NCI-H82 (cell line): ENCODE results near the gene NLRP1.
A peak's percentile ranks its signal among the peaks of the same experiment; 100 is the strongest.

Source experiments
- DNase-seq: peaks from one replicate; lab custom pipeline; 2025; lab: John Stamatoyannopoulos, UW

The NLRP1 gene

GRCh38 chr17:5584383-5585286 is at the start of gene NLRP1:
TSS of gene NLRP1 (minus strand) at chr17:5584509. CDS start at chr17:5583957, 552 bp downstream.
- peak; percentile 41 for DNase-seq

- peak; percentile 91 for DNase-seq
Measured at GRCh38 chr17:5631958-5632590, 47.8 kb upstream of the NLRP1 start.

- DNase-seq, result no peak
Measured at GRCh38 chr17:5630434-5630833, 46.1 kb upstream of the NLRP1 start.

- DNase-seq, result no peak
Measured at GRCh38 chr17:5629128-5629527, 44.8 kb upstream of the NLRP1 start.

- DNase-seq, result no peak
Measured at GRCh38 chr17:5628262-5628661, 44.0 kb upstream of the NLRP1 start.

- DNase-seq, result no peak
Measured at GRCh38 chr17:5624211-5624610, 39.9 kb upstream of the NLRP1 start.

GRCh38 chr17:5621729-5622128 is 37.4 kb upstream of the NLRP1 start:
- no peak for DNase-seq

GRCh38 chr17:5621026-5621425 is 36.7 kb upstream of the NLRP1 start:
- DNase-seq, result no peak

- no peak for DNase-seq
Measured at GRCh38 chr17:5619088-5619740, 34.9 kb upstream of the NLRP1 start.

GRCh38 chr17:5618476-5618875 is 34.2 kb upstream of the NLRP1 start:
- DNase-seq, result no peak

GRCh38 chr17:5615476-5615875 is 31.2 kb upstream of the NLRP1 start:
- no peak for DNase-seq

- no peak for DNase-seq
Measured at GRCh38 chr17:5610956-5611355, 26.6 kb upstream of the NLRP1 start.

GRCh38 chr17:5608399-5609112 is 24.2 kb upstream of the NLRP1 start:
- DNase-seq, result no peak

GRCh38 chr17:5607946-5608345 is 23.6 kb upstream of the NLRP1 start:
- DNase-seq, result no peak

- no peak for DNase-seq
Measured at GRCh38 chr17:5605452-5605851, 21.1 kb upstream of the NLRP1 start.

GRCh38 chr17:5600041-5600440 is 15.7 kb upstream of the NLRP1 start:
- DNase-seq, result no peak

- peak; percentile 73 for DNase-seq
Measured at GRCh38 chr17:5598457-5598856, 14.1 kb upstream of the NLRP1 start.

- no peak for DNase-seq
Measured at GRCh38 chr17:5596421-5596820, 12.1 kb upstream of the NLRP1 start.

GRCh38 chr17:5595831-5596230 is 11.5 kb upstream of the NLRP1 start:
- DNase-seq, result no peak

- DNase-seq, result peak; percentile 91
Measured at GRCh38 chr17:5592382-5592781, 8.1 kb upstream of the NLRP1 start.

- DNase-seq, result no peak
Measured at GRCh38 chr17:5591966-5592365, 7.7 kb upstream of the NLRP1 start.

- no peak for DNase-seq
Measured at GRCh38 chr17:5588584-5588983, 4.3 kb upstream of the NLRP1 start.
